ENCODE measurements around the gene CAMK1D. TPM values are rescaled to one million over a fixed set of nuclear protein-coding genes. Genes with fewer than 3 reads are reported as not detected.

CAMK1D gene
- total RNA-seq, 1 donor from 2014 or later: 7.6 TPM

- Mint-ChIP-seq H3K9me3 (no peaks in the 10 kb centered on the region), H3K27me3 (ENCODE audit: low read depth) (peaks cover 3% of the 10 kb centered on the region), H3K27ac (no peak overlapping the region), H3K4me3 (no peak overlapping the region), H3K4me1 (peaks cover 31% of the 10 kb centered on the region), H3K36me3 (no peaks in the 10 kb centered on the region)
- TF ChIP-seq CTCF (IDR thresholded peaks at IDR 0.05; ENCODE audit: unreplicated experiment): no peak
- no peak for DNase-seq (ENCODE audit: low spot score in 2 of 2, unreplicated experiment in 2 of 2)
Measured at GRCh38 chr10:12780634-12781601, 431.6 kb downstream of the CAMK1D start.

GRCh38 chr10:12781976-12782375 lies 432.6 kb downstream of the CAMK1D start:
- peak overlapping the region; percentile 60 for H3K27ac Mint-ChIP-seq
- H3K27me3 Mint-ChIP-seq (ENCODE audit: low read depth): peaks cover under 1% of the 10 kb centered on the region
- no peak overlapping the region for H3K4me3 Mint-ChIP-seq
- peaks cover 32% of the 10 kb centered on the region for H3K4me1 Mint-ChIP-seq
- H3K36me3 Mint-ChIP-seq: no peaks in the 10 kb centered on the region
- TF ChIP-seq CTCF (IDR thresholded peaks at IDR 0.05; ENCODE audit: unreplicated experiment): no peak
- no peaks in the 10 kb centered on the region for H3K9me3 Mint-ChIP-seq
- DNase-seq (ENCODE audit: low spot score in 2 of 2, unreplicated experiment in 2 of 2): no peak

GRCh38 chr10:12782537-12782936 lies 433.2 kb downstream of the CAMK1D start:
- Mint-ChIP-seq H3K27ac (peak overlapping the region; percentile 60), H3K27me3 (ENCODE audit: low read depth) (no peaks in the 10 kb centered on the region), H3K9me3 (no peaks in the 10 kb centered on the region), H3K36me3 (no peaks in the 10 kb centered on the region), H3K4me3 (no peak overlapping the region), H3K4me1 (peaks cover 32% of the 10 kb centered on the region)
- peak; percentile 90 for TF ChIP-seq CTCF (IDR thresholded peaks at IDR 0.05; ENCODE audit: unreplicated experiment)
- DNase-seq (ENCODE audit: low spot score in 2 of 2, unreplicated experiment in 2 of 2): no peak

DNA sequence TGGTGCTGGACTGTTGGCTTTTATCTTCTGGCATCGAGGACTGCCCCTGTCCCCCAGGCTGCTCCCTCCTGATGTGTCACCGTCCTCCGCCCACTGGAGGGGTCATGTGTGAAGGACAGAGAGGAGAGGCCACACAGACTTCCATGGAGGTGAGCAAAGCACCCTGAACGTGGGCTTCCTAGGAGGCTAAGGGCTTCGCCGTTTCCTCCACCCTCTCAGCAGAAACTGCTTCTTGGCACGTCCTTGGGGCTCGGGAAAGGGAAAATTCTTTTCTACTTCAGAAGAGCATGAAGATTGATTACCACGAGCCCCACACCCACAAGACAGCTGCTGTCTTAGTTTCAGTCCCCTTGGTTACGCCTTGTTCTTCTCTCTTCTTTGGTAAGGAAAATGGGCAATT lies 433.9 kb downstream of the CAMK1D start:
- Mint-ChIP-seq H3K4me3 (no peak overlapping the region), H3K4me1 (peaks cover 32% of the 10 kb centered on the region), H3K27ac (peak overlapping the region; percentile 93), H3K9me3 (no peaks in the 10 kb centered on the region), H3K36me3 (no peaks in the 10 kb centered on the region), H3K27me3 (ENCODE audit: low read depth) (no peaks in the 10 kb centered on the region)
- DNase-seq (ENCODE audit: low spot score in 2 of 2, unreplicated experiment in 2 of 2): no peak
- no peak for TF ChIP-seq CTCF (IDR thresholded peaks at IDR 0.05; ENCODE audit: unreplicated experiment)

DNA sequence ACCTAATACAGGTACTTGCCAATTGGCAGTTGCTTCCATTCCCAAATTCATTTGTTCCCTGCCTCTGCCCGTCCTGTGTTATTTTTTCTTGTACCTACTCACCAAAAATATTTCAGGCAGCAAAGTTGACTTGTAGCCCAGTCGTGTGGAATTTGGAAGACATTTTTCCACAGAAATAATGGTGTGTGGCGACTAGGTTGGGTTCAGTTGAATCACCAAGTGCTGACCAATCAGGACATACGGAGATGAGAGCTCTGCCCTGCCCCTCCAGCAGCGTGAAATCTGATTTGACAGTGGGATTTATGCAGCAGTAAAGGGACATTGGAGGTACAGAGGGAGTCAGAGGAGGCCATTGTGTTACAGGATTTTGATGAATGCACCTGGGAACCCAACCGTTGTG lies 435.3 kb downstream of the CAMK1D start:
- no peaks in the 10 kb centered on the region for H3K36me3 Mint-ChIP-seq
- H3K4me3 Mint-ChIP-seq: no peak overlapping the region

More for the DNA sequence above, 435.3 kb downstream of the CAMK1D start:
- Mint-ChIP-seq H3K27ac (peak overlapping the region; percentile 25), H3K27me3 (ENCODE audit: low read depth) (no peaks in the 10 kb centered on the region), H3K4me1 (peaks cover 32% of the 10 kb centered on the region), H3K9me3 (no peaks in the 10 kb centered on the region)
- TF ChIP-seq CTCF (IDR thresholded peaks at IDR 0.05; ENCODE audit: unreplicated experiment): no peak
- no peak for DNase-seq (ENCODE audit: low spot score in 2 of 2, unreplicated experiment in 2 of 2)

Data from mesothelial cell of epicardium (in vitro differentiated cells).